ENCODE data around the gene OBP2B. TPM values are rescaled to one million over a fixed set of nuclear protein-coding genes. Genes with fewer than 3 reads are reported as not detected.
"Not testable (repeated sequence)": the region's sequence is repeated elsewhere in the genome, so short reads cannot be mapped to it uniquely, and the experiment has no call there.

The OBP2B gene
- total and polyA plus RNA-seq, 2 experiments from 2014 or later = not detected

GRCh38 chr9:133227242-133227860, 18.3 kb upstream of the OBP2B start:
- DNase-seq = no peak
- Histone ChIP-seq H3K9me2 (ENCODE audit: insufficient read depth) (no peaks in the 10 kb centered on the region), H3K4me1 (ENCODE audit: insufficient read depth) (no peaks in the 10 kb centered on the region), H3K9me3 (ENCODE audit: low read depth) (no peaks in the 10 kb centered on the region), H3K79me2 (ENCODE audit: insufficient read depth) (no peaks in the 10 kb centered on the region), H3K27me3 (replicated peaks; ENCODE audit: insufficient read depth) (peaks cover 19% of the 10 kb centered on the region; the same call in 1 of the 2 replicates), H3K4me3 (no peak overlapping the region), H3F3A (ENCODE audit: insufficient read depth) (no peaks in the 10 kb centered on the region), H3K4me2 (ENCODE audit: unreplicated experiment) (no peak overlapping the region), H3K9ac (no peak overlapping the region), H3K27ac (no peak overlapping the region), H3K36me3 (ENCODE audit: low read depth) (no peaks in the 10 kb centered on the region), H4K20me1 (ENCODE audit: insufficient read depth) (no peaks in the 10 kb centered on the region), H2AFZ (no peak overlapping the region)
- TF ChIP-seq EZH2phosphoT487 (IDR thresholded peaks at IDR 0.05; ENCODE audit: insufficient read depth, low read depth) = no peak
- no peak for TF ChIP-seq EZH2 (IDR thresholded peaks at IDR 0.05; ENCODE audit: insufficient read depth, poor library complexity, severe bottlenecking)
- WGBS, 2 experiments (ENCODE audit: low coverage in 1 of 2, low lambda C conversion rate in 2 of 2, missing lambda C conversion rate in 2 of 2) = 54 to 58% methylated on average over 11 of the region's 11 CpGs
- in situ Hi-C loops (cut with MboI) = no loop called here

GRCh38 chr9:133226219-133227171, 17.4 kb upstream of the OBP2B start:
- Histone ChIP-seq H3K4me1 (ENCODE audit: insufficient read depth) (no peaks in the 10 kb centered on the region), H3K27me3 (replicated peaks; ENCODE audit: insufficient read depth) (peaks cover 19% of the 10 kb centered on the region; the same call in 1 of the 2 replicates), H3K79me2 (ENCODE audit: insufficient read depth) (no peaks in the 10 kb centered on the region), H2AFZ (no peak overlapping the region), H3K9ac (no peak overlapping the region), H3F3A (ENCODE audit: insufficient read depth) (no peaks in the 10 kb centered on the region), H3K9me3 (ENCODE audit: low read depth) (no peaks in the 10 kb centered on the region), H3K27ac (no peak overlapping the region), H4K20me1 (ENCODE audit: insufficient read depth) (no peaks in the 10 kb centered on the region), H3K36me3 (ENCODE audit: low read depth) (no peaks in the 10 kb centered on the region), H3K4me3 (no peak overlapping the region), H3K9me2 (ENCODE audit: insufficient read depth) (no peaks in the 10 kb centered on the region), H3K4me2 (ENCODE audit: unreplicated experiment) (no peak overlapping the region)
- in situ Hi-C loops (cut with MboI) = no loop called here
- no peak for DNase-seq
- WGBS, 2 experiments (ENCODE audit: low coverage in 1 of 2, low lambda C conversion rate in 2 of 2, missing lambda C conversion rate in 2 of 2) = 47 to 50% methylated on average over 22 to 25 of the region's 25 CpGs
- TF ChIP-seq EZH2 (IDR thresholded peaks at IDR 0.05; ENCODE audit: insufficient read depth, poor library complexity, severe bottlenecking) = no peak
- no peak for TF ChIP-seq EZH2phosphoT487 (IDR thresholded peaks at IDR 0.05; ENCODE audit: insufficient read depth, low read depth)

- no peak overlapping the region for H2AFZ ChIP-seq
- no peak for TF ChIP-seq EZH2phosphoT487 (IDR thresholded peaks at IDR 0.05; ENCODE audit: insufficient read depth, low read depth)
- TF ChIP-seq EZH2 (IDR thresholded peaks at IDR 0.05; ENCODE audit: insufficient read depth, poor library complexity, severe bottlenecking) = no peak
- H3K4me2 ChIP-seq (ENCODE audit: unreplicated experiment) = no peak overlapping the region
- no peaks in the 10 kb centered on the region for H3K79me2 ChIP-seq (ENCODE audit: insufficient read depth)
- H3K4me1 ChIP-seq (ENCODE audit: insufficient read depth) = no peaks in the 10 kb centered on the region
- no peaks in the 10 kb centered on the region for H3K9me2 ChIP-seq (ENCODE audit: insufficient read depth)
- WGBS, 2 experiments (ENCODE audit: low coverage in 1 of 2, low lambda C conversion rate in 2 of 2, missing lambda C conversion rate in 2 of 2) = 61 to 64% methylated on average over 33 to 34 of the region's 38 CpGs
- no peak overlapping the region for H3K4me3 ChIP-seq
- no peaks in the 10 kb centered on the region for H3K9me3 ChIP-seq (ENCODE audit: low read depth)
- no peak overlapping the region for H3K9ac ChIP-seq
- no peaks in the 10 kb centered on the region for H3K36me3 ChIP-seq (ENCODE audit: low read depth)
- H4K20me1 ChIP-seq (ENCODE audit: insufficient read depth) = no peaks in the 10 kb centered on the region
- H3K27me3 ChIP-seq (replicated peaks; ENCODE audit: insufficient read depth) = peaks cover 19% of the 10 kb centered on the region; the same call in 1 of the 2 replicates
- H3F3A ChIP-seq (ENCODE audit: insufficient read depth) = no peaks in the 10 kb centered on the region
- DNase-seq = no peak
- H3K27ac ChIP-seq = no peak overlapping the region
- in situ Hi-C loops (cut with MboI) = no loop called here
Observed at GRCh38 chr9:133225171-133226011, 16.3 kb upstream of the OBP2B start.

- Histone ChIP-seq H4K20me1 (ENCODE audit: insufficient read depth) (no peaks in the 10 kb centered on the region), H3K79me2 (ENCODE audit: insufficient read depth) (no peaks in the 10 kb centered on the region), H3K9me3 (ENCODE audit: low read depth) (no peaks in the 10 kb centered on the region), H2AFZ (no peak overlapping the region), H3K9me2 (ENCODE audit: insufficient read depth) (no peaks in the 10 kb centered on the region), H3K4me1 (ENCODE audit: insufficient read depth) (no peaks in the 10 kb centered on the region), H3K4me3 (no peak overlapping the region), H3K9ac (no peak overlapping the region), H3F3A (ENCODE audit: insufficient read depth) (no peaks in the 10 kb centered on the region), H3K4me2 (ENCODE audit: unreplicated experiment) (no peak overlapping the region), H3K27me3 (replicated peaks; ENCODE audit: insufficient read depth) (peaks cover 15% of the 10 kb centered on the region; the same call in 1 of the 2 replicates), H3K27ac (no peak overlapping the region), H3K36me3 (ENCODE audit: low read depth) (no peaks in the 10 kb centered on the region)
- TF ChIP-seq EZH2phosphoT487 (IDR thresholded peaks at IDR 0.05; ENCODE audit: insufficient read depth, low read depth) (no peak), EZH2 (IDR thresholded peaks at IDR 0.05; ENCODE audit: insufficient read depth, poor library complexity, severe bottlenecking) (no peak)
- in situ Hi-C loops (cut with MboI) = no loop called here
- no peak for DNase-seq
- 72 to 75% methylated on average over 12 of the region's 12 CpGs for WGBS, 2 experiments (ENCODE audit: low coverage in 1 of 2, low lambda C conversion rate in 2 of 2, missing lambda C conversion rate in 2 of 2)
Observed at GRCh38 chr9:133224762-133225161, 15.7 kb upstream of the OBP2B start.

- H3K9me3 ChIP-seq (ENCODE audit: low read depth); H2AFZ ChIP-seq; H3K27ac ChIP-seq; H3K4me1 ChIP-seq (ENCODE audit: insufficient read depth); H3K4me3 ChIP-seq; H3K79me2 ChIP-seq (ENCODE audit: insufficient read depth); H3K9ac ChIP-seq; DNase-seq; H4K20me1 ChIP-seq (ENCODE audit: insufficient read depth); H3K36me3 ChIP-seq (ENCODE audit: low read depth); H3F3A ChIP-seq (ENCODE audit: insufficient read depth); H3K4me2 ChIP-seq (ENCODE audit: unreplicated experiment); H3K9me2 ChIP-seq (ENCODE audit: insufficient read depth); in situ Hi-C loops (cut with MboI): not testable (repeated sequence)
- 13 to 16% methylated on average over 13 of the region's 13 CpGs for WGBS, 2 experiments (ENCODE audit: low coverage in 1 of 2, low lambda C conversion rate in 2 of 2, missing lambda C conversion rate in 2 of 2)
- H3K27me3 ChIP-seq (replicated peaks; ENCODE audit: insufficient read depth) = peaks cover 20% of the 10 kb centered on the region
Observed at GRCh38 chr9:133223159-133223756, 14.2 kb upstream of the OBP2B start.

GRCh38 chr9:133221994-133222393, 12.9 kb upstream of the OBP2B start:
- H3K4me3 ChIP-seq; H3K79me2 ChIP-seq (ENCODE audit: insufficient read depth); H3K9ac ChIP-seq; H2AFZ ChIP-seq; in situ Hi-C loops (cut with MboI); H3K4me1 ChIP-seq (ENCODE audit: insufficient read depth); H3K27ac ChIP-seq; H3F3A ChIP-seq (ENCODE audit: insufficient read depth); H3K4me2 ChIP-seq (ENCODE audit: unreplicated experiment); H3K9me2 ChIP-seq (ENCODE audit: insufficient read depth); H4K20me1 ChIP-seq (ENCODE audit: insufficient read depth); H3K9me3 ChIP-seq (ENCODE audit: low read depth); H3K36me3 ChIP-seq (ENCODE audit: low read depth); DNase-seq: not testable (repeated sequence)
- peaks cover 20% of the 10 kb centered on the region for H3K27me3 ChIP-seq (replicated peaks; ENCODE audit: insufficient read depth)
- 55 to 64% methylated on average over 11 to 12 of the region's 12 CpGs for WGBS, 2 experiments (ENCODE audit: low coverage in 1 of 2, low lambda C conversion rate in 2 of 2, missing lambda C conversion rate in 2 of 2)

All from GM23248 (cell line).